ENCODE data around the gene TRIM65. TPM values are rescaled to one million over a fixed set of nuclear protein-coding genes. Genes with fewer than 3 reads are reported as not detected.
A peak's percentile ranks its signal among the peaks of the same experiment; 100 is the strongest.
"Not testable (repeated sequence)": the region's sequence is repeated elsewhere in the genome, so short reads cannot be mapped to it uniquely, and the experiment has no call there.

TRIM65 gene
- total RNA-seq, 2 donors from 2014 or later = 16.2 to 31.9 TPM

- peak overlapping the region in 1 of 2 donors; percentile 45 for H3K27ac Mint-ChIP-seq
- no peaks in the 10 kb centered on the region for H3K9me3 Mint-ChIP-seq
- ATAC-seq = no peak
- no peaks in the 10 kb centered on the region for H3K36me3 Mint-ChIP-seq
- DNase-seq (ENCODE audit: low spot score in 2 of 2) = no peak
These were observed 4.9 kb downstream of the TRIM65 start for GRCh38 chr17:75891605-75892555.

GRCh38 chr17:75891022-75891604 is 5.6 kb downstream of the TRIM65 start:
- no peaks in the 10 kb centered on the region for H3K9me3 Mint-ChIP-seq
- ATAC-seq = no peak
- H3K36me3 Mint-ChIP-seq = no peaks in the 10 kb centered on the region
- peak overlapping the region in 1 of 2 donors; percentile 45 for H3K27ac Mint-ChIP-seq
- DNase-seq (ENCODE audit: low spot score in 2 of 2) = no peak

GRCh38 chr17:75889454-75889853 is 7.3 kb downstream of the TRIM65 start:
- ATAC-seq = peak; percentile 34 to 68
- Mint-ChIP-seq H3K36me3 (no peaks in the 10 kb centered on the region), H3K27ac (no peak overlapping the region), H3K9me3 (no peaks in the 10 kb centered on the region)
- no peak for DNase-seq (ENCODE audit: low spot score in 2 of 2)

- DNase-seq (ENCODE audit: low spot score in 2 of 2) (no peak), ATAC-seq (no peak)
- Mint-ChIP-seq H3K9me3 (no peaks in the 10 kb centered on the region), H3K27ac (no peak overlapping the region), H3K36me3 (no peaks in the 10 kb centered on the region)
These were observed 8.3 kb downstream of the TRIM65 start for GRCh38 chr17:75888484-75888883.

- peak overlapping the region in 1 of 2 donors; percentile 84 for H3K27ac Mint-ChIP-seq
- H3K36me3 Mint-ChIP-seq; ATAC-seq; DNase-seq (ENCODE audit: low spot score in 2 of 2); H3K9me3 Mint-ChIP-seq: not testable (repeated sequence)
These were observed 10.9 kb downstream of the TRIM65 start for GRCh38 chr17:75885860-75886259.

- Mint-ChIP-seq H3K36me3 (no peaks in the 10 kb centered on the region), H3K9me3 (no peaks in the 10 kb centered on the region), H3K27ac (no peak overlapping the region)
- ATAC-seq = no peak
- DNase-seq (ENCODE audit: low spot score in 2 of 2) = no peak
These were observed 11.3 kb downstream of the TRIM65 start for GRCh38 chr17:75885431-75885830.

GRCh38 chr17:75881678-75882454 is 14.9 kb downstream of the TRIM65 start:
- H3K9me3 Mint-ChIP-seq = no peaks in the 10 kb centered on the region
- H3K36me3 Mint-ChIP-seq = peaks cover 0 to 10% of the 10 kb centered on the region in 2 donors
- no peak overlapping the region for H3K27ac Mint-ChIP-seq
- ATAC-seq = no peak
- DNase-seq (ENCODE audit: low spot score in 2 of 2) = no peak

GRCh38 chr17:75880266-75880665 is 16.5 kb downstream of the TRIM65 start:
- Mint-ChIP-seq H3K9me3 (no peaks in the 10 kb centered on the region), H3K36me3 (peaks cover 0 to 15% of the 10 kb centered on the region in 2 donors), H3K27ac (no peak overlapping the region)
- DNase-seq (ENCODE audit: low spot score in 2 of 2) = no peak
- ATAC-seq = no peak

- no peaks in the 10 kb centered on the region for H3K9me3 Mint-ChIP-seq
- peaks cover 0 to 15% of the 10 kb centered on the region in 2 donors for H3K36me3 Mint-ChIP-seq
- H3K27ac Mint-ChIP-seq = peak within 1 kb of the TSS; percentile 84 to 92
- DNase-seq (ENCODE audit: low spot score in 2 of 2) (peak; percentile 44 to 62), ATAC-seq (peak; percentile 14 to 21)
These were observed 18.4 kb downstream of the TRIM65 start, which contains the start of gene TRIM47 for GRCh38 chr17:75878174-75878998. Gene TRIM47 (minus strand): TSS chr17:75878581. CDS start chr17:75878548, 33 bp downstream.

- Mint-ChIP-seq H3K36me3 (peaks cover 0 to 15% of the 10 kb centered on the region in 2 donors), H3K27ac (peak overlapping the region; percentile 84 to 92), H3K9me3 (no peaks in the 10 kb centered on the region)
- DNase-seq (ENCODE audit: low spot score in 2 of 2) = peak; percentile 73 to 74
- peak; percentile 76 to 78 for ATAC-seq
These were observed 19.0 kb downstream of the TRIM65 start for GRCh38 chr17:75877752-75878173.

GRCh38 chr17:75876938-75877751 is 19.6 kb downstream of the TRIM65 start:
- peak; percentile 33 to 46 for ATAC-seq
- peak overlapping the region; percentile 84 to 92 for H3K27ac Mint-ChIP-seq
- no peaks in the 10 kb centered on the region for H3K9me3 Mint-ChIP-seq
- peak; percentile 48 to 75 for DNase-seq (ENCODE audit: low spot score in 2 of 2)
- H3K36me3 Mint-ChIP-seq = peaks cover 0 to 15% of the 10 kb centered on the region in 2 donors

- DNase-seq (ENCODE audit: low spot score in 2 of 2) (peak; percentile 65 to 76), ATAC-seq (peak; percentile 42 to 66)
- peaks cover 0 to 15% of the 10 kb centered on the region in 2 donors for H3K36me3 Mint-ChIP-seq
- H3K27ac Mint-ChIP-seq = peak overlapping the region; percentile 84 to 92
- no peaks in the 10 kb centered on the region for H3K9me3 Mint-ChIP-seq
These were observed 20.4 kb downstream of the TRIM65 start for GRCh38 chr17:75876190-75876937.

- Mint-ChIP-seq H3K27ac (peak overlapping the region; percentile 44 to 84), H3K36me3 (peaks cover 0 to 15% of the 10 kb centered on the region in 2 donors), H3K9me3 (no peaks in the 10 kb centered on the region)
- ATAC-seq (no peak), DNase-seq (ENCODE audit: low spot score in 2 of 2) (no peak)
These were observed 20.9 kb downstream of the TRIM65 start for GRCh38 chr17:75875940-75876189.

- ATAC-seq (no peak), DNase-seq (ENCODE audit: low spot score in 2 of 2) (no peak)
- Mint-ChIP-seq H3K9me3 (no peaks in the 10 kb centered on the region), H3K36me3 (peaks cover 0 to 15% of the 10 kb centered on the region in 2 donors), H3K27ac (peak overlapping the region; percentile 44 to 84)
These were observed 21.4 kb downstream of the TRIM65 start for GRCh38 chr17:75875182-75875939.

Measured in activated naive CD4-positive, alpha-beta T cell treated with anti-CD3 and anti-CD28 coated beads, Interleukin-2, amount 50 U/mL, for 72 hours (primary cell).